A549 treated with AZD9567 at 1 μM for 4 hours (cell line): ENCODE data around the gene TRIM23. TPM values are rescaled to one million over a fixed set of nuclear protein-coding genes. Genes with fewer than 3 reads are reported as not detected.

ENCODE experiments used
- total RNA-seq: library from RNA; stranded (reverse); fragments of 200-300 nt; extraction: Qiagen RNA extraction; gene quantifications from 5 replicates; pipeline ENCODE4 v1.2.3, GENCODE V29; 2022; ENCODE audit not compliant: insufficient read depth

TRIM23 gene
- total RNA-seq, result 6.5 to 9.1 TPM (median 7.9 TPM) in 5 replicates

GRCh38 chr5:65624025-65624570 is at the start of gene TRIM23:
Gene TRIM23 (minus strand): TSS chr5:65624333. CDS start chr5:65624274, 59 bp downstream.

GRCh38 chr5:65624571-65625555 is 730 bp upstream of the TRIM23 start, which contains the start of the genes SHLD3 and TRAPPC13:
Gene SHLD3 (plus strand): TSS chr5:65625027. CDS start chr5:65629588, 4,561 bp downstream.
Gene TRAPPC13 (plus strand): TSS chr5:65625027. CDS start chr5:65625061, 34 bp downstream.

DNA sequence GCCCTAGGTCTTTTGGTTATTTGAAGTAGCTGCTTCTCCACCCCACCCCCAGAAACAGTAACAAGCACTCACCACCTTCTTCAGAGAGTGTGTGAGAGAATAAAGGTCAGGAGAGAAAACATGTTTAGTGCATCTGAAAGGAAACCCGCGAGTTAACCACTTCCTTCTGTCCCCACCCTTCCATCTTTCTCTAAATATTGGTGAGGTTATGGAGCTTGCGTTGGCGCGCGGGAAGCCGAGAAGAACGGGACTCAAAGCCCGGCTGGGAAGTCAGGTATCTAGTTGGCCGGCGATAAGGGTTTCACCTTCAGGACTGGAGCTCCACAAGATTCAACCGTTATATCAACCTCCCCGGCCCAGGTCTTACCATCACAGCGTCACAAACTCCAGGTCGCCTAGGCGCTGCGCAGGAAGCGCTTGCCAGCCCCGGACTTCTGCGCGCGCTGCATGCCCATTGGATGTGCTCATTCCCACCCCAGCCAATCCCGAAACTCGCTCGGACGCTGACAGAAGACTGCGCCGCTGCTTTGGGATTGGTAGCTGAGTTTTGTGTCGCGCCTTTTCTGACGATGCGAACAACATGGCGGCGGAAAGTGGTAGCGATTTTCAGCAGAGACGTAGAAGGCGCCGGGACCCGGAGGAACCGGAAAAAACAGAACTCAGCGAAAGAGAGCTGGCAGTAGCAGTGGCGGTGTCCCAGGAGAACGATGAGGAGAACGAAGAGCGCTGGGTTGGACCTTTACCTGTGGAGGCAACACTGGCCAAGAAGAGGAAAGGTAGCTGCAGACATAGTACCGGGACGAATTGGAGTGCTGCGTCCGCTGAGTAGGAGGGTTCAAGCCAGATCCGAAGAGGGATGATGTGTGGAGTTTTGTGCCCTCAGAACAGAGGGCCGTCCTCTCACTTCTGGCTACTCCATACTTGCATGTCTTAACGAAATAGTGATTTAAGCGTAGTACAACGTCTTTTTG is 61.1 kb downstream of the TRIM23 start, which contains the start of the genes CENPK and PPWD1:
Gene CENPK, minus strand, starts transcription at position 438 of the 971 bp plus-strand sequence. CDS start 8,261 bp downstream, outside the sequence.
Gene PPWD1, plus strand, starts transcription at position 566 of the 971 bp plus-strand sequence. Its CDS starts 15 bp downstream, at position 581.

Other genes with a start within 250 kb of the TRIM23 start
- 0.02 to 0.03 TPM (median 0.02 TPM) in 3 of 5 replicates, not detected in the others for gene ADAMTS6, start 142.4 kb downstream of the TRIM23 start, total RNA-seq
- 28.2 to 31.2 TPM (median 29.7 TPM) in 5 replicates for gene CENPK, start 61.2 kb downstream of the TRIM23 start, total RNA-seq
- gene PPWD1, start 61.0 kb downstream of the TRIM23 start, total RNA-seq, result 16.0 to 33.7 TPM (median 16.3 TPM) in 5 replicates
- 1.9 to 3.0 TPM (median 2.0 TPM) in 5 replicates for gene SHLD3, start 694 bp upstream of the TRIM23 start, total RNA-seq
- gene TRAPPC13, start 694 bp upstream of the TRIM23 start, total RNA-seq, result 10.1 to 17.6 TPM (median 13.0 TPM) in 5 replicates
- 5.5 to 8.2 TPM (median 7.2 TPM) in 5 replicates for gene SGTB, start 97.8 kb upstream of the TRIM23 start, total RNA-seq
- gene NLN, start 97.9 kb upstream of the TRIM23 start, total RNA-seq, result 50.5 to 74.7 TPM (median 61.2 TPM) in 5 replicates